ENCODE measurements around the gene LANCL2. TPM values are rescaled to one million over a fixed set of nuclear protein-coding genes. Genes with fewer than 3 reads are reported as not detected.

Gene LANCL2
- total and polyA plus RNA-seq, 9 donors: 16.4 to 20.7 (median 18.4) TPM

DNA sequence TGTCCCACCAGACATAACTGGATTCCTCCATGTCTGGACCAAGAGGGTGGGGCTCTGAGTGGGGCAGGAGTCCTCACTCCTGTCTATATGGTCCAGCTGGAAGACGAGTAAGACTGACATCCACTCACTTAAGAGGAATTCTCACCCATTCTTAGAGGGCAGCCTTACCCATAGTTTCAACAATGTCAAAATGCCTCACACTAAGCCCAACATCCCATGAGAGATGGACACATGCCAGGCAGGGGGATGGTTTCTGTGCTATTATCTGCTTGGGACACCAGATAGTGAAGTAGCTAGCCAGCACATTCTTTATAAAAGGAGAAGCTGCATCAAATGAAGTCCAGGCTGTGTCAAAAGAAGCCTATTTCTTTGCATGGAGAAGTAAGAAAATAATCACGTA is 4.7 kb upstream of the LANCL2 start:
- no peaks in the 10 kb centered on the region for H3K9me3 ChIP-seq (replicated peaks; ENCODE audit: control insufficient read depth, low read depth, low read length)
- no peaks in the 10 kb centered on the region for H3K36me3 ChIP-seq (ENCODE audit: control insufficient read depth, insufficient read depth, low read length)
- WGBS (ENCODE audit: insufficient coverage): no CpG with 5 or more reads among the region's 2 CpGs
- H3K4me3 ChIP-seq (ENCODE audit: low read length): no peak overlapping the region
- H3K27me3 ChIP-seq (ENCODE audit: control insufficient read depth, insufficient read depth, low read length): no peaks in the 10 kb centered on the region
- DNase-seq: no peak
- peaks cover 4% of the 10 kb centered on the region for H3K4me1 ChIP-seq (ENCODE audit: control insufficient read depth, insufficient read depth, low read length)
- H3K27ac ChIP-seq (ENCODE audit: low read length): no peak overlapping the region

DNA sequence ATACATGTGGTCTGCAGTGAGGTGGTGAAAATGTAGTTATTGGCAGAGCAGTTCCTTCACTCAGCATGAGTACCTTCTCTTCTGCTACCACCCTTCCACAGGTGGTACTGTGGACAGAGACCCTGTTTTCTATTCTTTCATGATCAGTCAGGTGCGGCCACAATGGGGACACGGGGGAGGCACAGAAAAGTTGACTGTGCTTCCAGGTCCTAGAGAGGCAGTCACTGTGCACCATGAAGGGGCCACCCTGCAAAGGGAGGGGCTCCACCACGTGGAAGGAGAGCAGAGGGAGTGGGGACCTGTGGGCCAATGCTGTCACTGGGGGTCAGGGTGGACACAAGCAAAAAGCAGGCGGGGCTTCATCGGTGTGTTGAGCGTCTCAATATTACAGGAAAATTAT is 3.6 kb upstream of the LANCL2 start:
- 66% methylated on average over 3 of the region's 6 CpGs for WGBS (ENCODE audit: insufficient coverage)
- Histone ChIP-seq H3K27me3 (ENCODE audit: control insufficient read depth, insufficient read depth, low read length) (no peaks in the 10 kb centered on the region), H3K9me3 (replicated peaks; ENCODE audit: control insufficient read depth, low read depth, low read length) (no peaks in the 10 kb centered on the region), H3K27ac (ENCODE audit: low read length) (no peak overlapping the region), H3K36me3 (ENCODE audit: control insufficient read depth, insufficient read depth, low read length) (no peaks in the 10 kb centered on the region), H3K4me3 (ENCODE audit: low read length) (no peak overlapping the region), H3K4me1 (ENCODE audit: control insufficient read depth, insufficient read depth, low read length) (peaks cover 4% of the 10 kb centered on the region)
- DNase-seq: no peak

DNA sequence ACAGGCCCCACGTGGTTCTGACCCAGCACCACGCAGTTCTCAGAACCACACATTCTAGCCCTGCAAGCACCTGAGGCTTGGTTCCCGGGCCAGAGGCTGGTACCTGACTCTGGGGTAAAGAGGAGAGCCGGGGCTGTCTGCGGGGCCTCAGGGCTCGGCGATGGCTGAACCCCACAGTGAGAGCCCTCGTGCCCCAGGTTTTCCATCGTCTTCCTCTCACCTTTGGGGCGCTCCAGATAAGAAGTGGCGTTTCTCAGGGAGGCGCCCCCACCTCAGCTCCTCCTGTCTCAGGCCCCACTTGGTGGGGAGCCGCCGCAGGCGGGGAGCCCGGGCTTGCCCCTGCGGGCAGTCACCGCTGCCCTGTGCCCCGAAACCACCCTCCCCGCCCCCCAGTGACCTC is 2.2 kb upstream of the LANCL2 start:
- 92% methylated on average over 8 of the region's 20 CpGs for WGBS (ENCODE audit: insufficient coverage)

DNA sequence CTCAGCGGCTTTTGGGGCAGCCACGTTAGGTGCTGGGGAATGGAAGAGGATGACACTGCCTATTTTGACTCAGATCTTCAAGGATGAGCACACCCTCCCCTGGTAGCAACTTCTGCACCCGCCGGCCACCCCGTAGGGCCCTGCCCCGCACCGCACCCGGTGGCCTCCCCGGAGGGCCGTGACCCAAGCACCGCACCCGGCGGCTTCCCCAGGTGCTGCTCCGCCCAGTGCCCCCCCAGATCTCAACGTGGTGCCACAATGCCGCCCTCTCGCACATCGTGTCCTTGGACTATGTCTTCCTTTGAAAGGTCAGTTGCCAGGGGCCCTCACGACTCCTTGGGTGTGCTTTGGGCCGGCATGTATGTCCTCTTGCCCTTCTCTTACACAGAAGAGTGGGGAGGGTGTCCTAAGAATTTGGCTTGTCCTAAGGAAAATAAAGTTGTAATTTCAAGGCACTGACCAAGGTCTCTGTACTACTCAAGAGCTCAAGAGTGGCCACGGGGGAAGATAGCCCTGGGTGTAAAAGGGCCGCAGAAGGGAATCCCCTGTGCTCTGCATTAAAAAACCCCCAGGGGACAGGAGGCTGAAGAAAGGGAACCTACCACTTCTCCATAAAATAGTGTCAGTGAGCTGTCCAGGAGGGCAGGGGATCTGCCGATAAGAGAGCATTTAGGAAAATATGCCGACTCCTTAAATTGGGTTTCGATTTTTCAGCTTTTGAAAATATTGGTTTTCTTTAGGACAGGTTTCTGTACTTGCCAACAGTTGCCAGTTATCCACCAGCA is 1.6 kb upstream of the LANCL2 start:
- 91% methylated on average over 16 of the region's 25 CpGs for WGBS (ENCODE audit: insufficient coverage)
- peaks cover 14% of the 10 kb centered on the region for H3K4me1 ChIP-seq (ENCODE audit: control insufficient read depth, insufficient read depth, low read length)
- no peaks in the 10 kb centered on the region for H3K9me3 ChIP-seq (replicated peaks; ENCODE audit: control insufficient read depth, low read depth, low read length)
- H3K36me3 ChIP-seq (ENCODE audit: control insufficient read depth, insufficient read depth, low read length): peaks cover 2% of the 10 kb centered on the region
- no peak overlapping the region for H3K4me3 ChIP-seq (ENCODE audit: low read length)
- no peaks in the 10 kb centered on the region for H3K27me3 ChIP-seq (ENCODE audit: control insufficient read depth, insufficient read depth, low read length)
- H3K27ac ChIP-seq (ENCODE audit: low read length): no peak overlapping the region
- DNase-seq: no peak

More for the DNA sequence above, 2.2 kb upstream of the LANCL2 start:
- H3K4me3 ChIP-seq (ENCODE audit: low read length): no peak overlapping the region
- peaks cover 14% of the 10 kb centered on the region for H3K4me1 ChIP-seq (ENCODE audit: control insufficient read depth, insufficient read depth, low read length)
- no peak for DNase-seq
- no peaks in the 10 kb centered on the region for H3K27me3 ChIP-seq (ENCODE audit: control insufficient read depth, insufficient read depth, low read length)
- peaks cover 2% of the 10 kb centered on the region for H3K36me3 ChIP-seq (ENCODE audit: control insufficient read depth, insufficient read depth, low read length)
- no peak overlapping the region for H3K27ac ChIP-seq (ENCODE audit: low read length)
- H3K9me3 ChIP-seq (replicated peaks; ENCODE audit: control insufficient read depth, low read depth, low read length): no peaks in the 10 kb centered on the region

DNA sequence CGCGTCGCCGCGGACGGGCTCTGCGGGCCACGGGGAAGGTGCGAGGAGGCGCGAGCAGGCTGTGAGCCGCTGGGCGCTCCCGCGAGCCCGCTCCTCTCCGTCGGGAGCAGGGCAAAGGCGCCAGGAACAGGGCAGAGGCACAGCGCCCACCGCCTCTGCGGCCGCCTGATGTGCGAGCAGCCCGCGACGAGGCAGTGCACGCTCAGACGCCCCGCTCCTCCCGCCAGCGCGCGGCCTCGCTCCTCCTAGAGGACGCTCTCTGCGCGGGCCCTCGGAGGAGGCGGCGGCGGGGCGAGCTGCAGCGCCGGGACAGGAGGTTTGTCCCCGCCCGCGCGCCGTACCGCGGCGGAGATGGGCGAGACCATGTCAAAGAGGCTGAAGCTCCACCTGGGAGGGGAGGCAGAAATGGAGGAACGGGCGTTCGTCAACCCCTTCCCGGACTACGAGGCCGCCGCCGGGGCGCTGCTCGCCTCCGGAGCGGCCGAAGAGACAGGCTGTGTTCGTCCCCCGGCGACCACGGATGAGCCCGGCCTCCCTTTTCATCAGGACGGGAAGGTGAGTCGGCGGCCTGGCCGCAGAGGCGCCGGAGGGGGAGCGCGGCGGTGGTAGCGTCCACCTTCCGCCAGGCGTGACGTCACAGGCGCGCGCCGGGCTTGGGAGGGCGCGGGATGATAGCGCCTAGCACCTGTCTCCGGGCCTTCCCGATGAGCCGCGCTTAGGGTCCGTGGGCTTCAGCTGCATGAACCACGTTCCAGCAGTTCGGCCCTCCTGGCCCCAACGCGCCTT is 731 bp downstream of the LANCL2 start:
- peaks cover 2% of the 10 kb centered on the region for H3K36me3 ChIP-seq (ENCODE audit: control insufficient read depth, insufficient read depth, low read length)
- DNase-seq: peak; percentile 99
- H3K4me1 ChIP-seq (ENCODE audit: control insufficient read depth, insufficient read depth, low read length): peaks cover 14% of the 10 kb centered on the region
- H3K9me3 ChIP-seq (replicated peaks; ENCODE audit: control insufficient read depth, low read depth, low read length): no peaks in the 10 kb centered on the region
- peak overlapping the region; percentile 99 for H3K4me3 ChIP-seq (ENCODE audit: low read length)
- WGBS (ENCODE audit: insufficient coverage): under 1% methylated on average over 101 of the region's 101 CpGs
- H3K27ac ChIP-seq (ENCODE audit: low read length): peak overlapping the region; percentile 98
- H3K27me3 ChIP-seq (ENCODE audit: control insufficient read depth, insufficient read depth, low read length): no peaks in the 10 kb centered on the region

DNA sequence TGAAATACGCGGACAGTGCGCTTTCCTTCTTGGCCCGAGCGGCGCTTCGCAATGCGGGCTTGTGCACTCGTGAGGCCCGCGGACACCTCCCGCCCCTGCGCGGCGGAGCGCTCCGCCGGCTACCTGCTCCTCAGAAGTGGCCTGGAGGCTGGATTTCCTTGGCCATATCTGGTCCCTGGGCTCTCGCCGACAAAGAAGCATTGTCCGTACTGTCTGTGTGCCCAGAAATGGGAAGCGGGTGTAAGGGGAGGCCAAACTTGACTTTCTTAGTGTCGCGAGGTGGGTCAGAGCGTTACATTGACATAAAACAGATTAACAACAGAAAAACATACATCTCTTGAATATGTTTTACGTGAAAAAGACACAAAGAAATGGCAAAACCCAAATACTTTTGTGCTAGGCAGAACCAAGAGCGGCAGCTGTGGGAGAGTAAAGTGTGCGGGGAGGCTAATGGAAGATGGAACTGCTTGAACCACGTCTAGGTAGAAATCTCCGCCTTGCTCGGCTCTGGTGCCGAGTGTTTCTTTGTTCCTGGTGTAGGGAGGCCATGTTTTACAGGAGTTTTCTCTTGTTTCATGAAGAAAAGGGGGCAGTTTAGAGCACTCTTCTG is 1.4 kb downstream of the LANCL2 start:
- H3K4me3 ChIP-seq (ENCODE audit: low read length): peak overlapping the region; percentile 99
- peak; percentile 26 for DNase-seq
- peaks cover 14% of the 10 kb centered on the region for H3K4me1 ChIP-seq (ENCODE audit: control insufficient read depth, insufficient read depth, low read length)
- H3K9me3 ChIP-seq (replicated peaks; ENCODE audit: control insufficient read depth, low read depth, low read length): no peaks in the 10 kb centered on the region
- WGBS (ENCODE audit: insufficient coverage): 0% methylated on average over 24 of the region's 32 CpGs
- H3K36me3 ChIP-seq (ENCODE audit: control insufficient read depth, insufficient read depth, low read length): peaks cover 2% of the 10 kb centered on the region
- H3K27ac ChIP-seq (ENCODE audit: low read length): peak overlapping the region; percentile 98
- no peaks in the 10 kb centered on the region for H3K27me3 ChIP-seq (ENCODE audit: control insufficient read depth, insufficient read depth, low read length)

DNA sequence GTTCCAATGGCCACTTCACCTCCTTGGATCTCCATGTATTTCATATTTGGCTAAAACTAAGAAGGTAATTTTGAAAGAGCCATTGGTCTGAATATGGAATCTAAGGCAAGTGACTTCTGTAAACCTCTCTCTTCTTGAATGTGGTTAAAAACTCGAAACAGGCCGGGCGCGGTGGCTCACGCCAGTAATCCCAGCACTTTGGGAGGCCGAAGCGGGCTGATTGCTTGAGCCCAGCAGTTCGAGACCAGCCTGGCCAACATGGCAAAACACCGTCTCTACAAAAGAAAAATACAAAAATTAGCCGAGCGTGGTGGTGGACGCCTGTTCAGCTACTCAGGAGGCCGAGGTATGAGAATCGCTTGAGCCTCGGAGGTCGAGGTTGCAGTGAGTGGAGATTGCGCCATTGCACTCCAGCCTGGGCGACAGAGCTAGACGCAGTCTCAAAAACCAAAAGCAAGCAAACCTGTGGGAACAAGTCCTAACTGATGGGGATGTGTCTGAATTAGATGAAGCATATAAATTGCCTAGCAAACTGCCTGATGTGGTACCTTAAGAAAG is 2.2 kb downstream of the LANCL2 start:
- Histone ChIP-seq H3K4me3 (ENCODE audit: low read length) (peak overlapping the region; percentile 99), H3K27ac (ENCODE audit: low read length) (peak overlapping the region; percentile 98), H3K9me3 (replicated peaks; ENCODE audit: control insufficient read depth, low read depth, low read length) (no peaks in the 10 kb centered on the region), H3K4me1 (ENCODE audit: control insufficient read depth, insufficient read depth, low read length) (peaks cover 14% of the 10 kb centered on the region), H3K36me3 (ENCODE audit: control insufficient read depth, insufficient read depth, low read length) (peaks cover 2% of the 10 kb centered on the region), H3K27me3 (ENCODE audit: control insufficient read depth, insufficient read depth, low read length) (no peaks in the 10 kb centered on the region)
- 95% methylated on average over 18 of the region's 19 CpGs for WGBS (ENCODE audit: insufficient coverage)
- no peak for DNase-seq

DNA sequence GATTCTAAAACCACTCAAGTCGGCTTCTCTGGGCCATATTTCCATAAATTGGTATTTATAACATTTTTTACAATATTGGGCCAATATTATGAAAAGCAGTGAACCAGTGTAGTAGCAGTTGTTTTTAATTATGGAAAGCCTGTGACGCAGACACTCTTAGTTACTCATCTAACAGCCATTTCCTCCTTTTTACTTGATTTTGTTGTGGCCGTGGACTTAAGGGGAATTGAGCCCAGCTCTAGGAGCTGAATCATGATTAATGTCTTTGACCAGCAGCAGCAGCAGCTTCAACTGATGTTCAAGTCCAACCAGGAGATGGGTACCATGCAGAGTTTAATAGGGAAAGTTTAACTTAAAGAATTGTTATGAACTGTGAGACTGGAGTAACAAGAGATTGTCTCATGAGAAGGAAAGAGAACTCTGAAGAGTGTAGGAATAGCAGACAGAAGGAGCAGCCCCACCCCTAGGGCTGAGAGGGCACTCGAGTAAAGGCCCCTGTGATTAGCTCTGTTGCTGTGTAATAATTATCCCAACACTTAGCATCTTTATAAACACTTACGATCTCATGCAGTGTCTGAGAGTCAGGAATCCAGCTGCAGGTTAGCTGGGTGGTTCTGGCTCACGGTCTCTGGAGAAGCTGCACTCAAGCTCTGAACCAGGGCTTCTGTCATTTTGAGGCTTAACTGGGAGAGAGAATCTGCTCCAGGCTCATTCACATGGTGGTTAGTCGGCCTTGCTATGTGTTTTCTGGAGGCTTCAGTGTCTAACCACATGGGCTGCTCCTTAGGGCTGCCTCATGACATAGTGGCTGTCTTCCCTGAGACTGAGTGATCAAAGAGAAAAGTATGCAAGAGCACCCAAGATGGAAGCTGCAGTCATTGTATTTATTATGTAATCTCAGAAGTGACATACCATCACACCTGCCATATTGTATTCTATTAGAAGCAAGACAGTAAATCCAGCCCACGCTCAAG is 4.6 kb downstream of the LANCL2 start:
- WGBS (ENCODE audit: insufficient coverage): 100% methylated on average over 1 of the region's 8 CpGs
- H3K4me1 ChIP-seq (ENCODE audit: control insufficient read depth, insufficient read depth, low read length): peaks cover 10% of the 10 kb centered on the region
- no peak overlapping the region for H3K27ac ChIP-seq (ENCODE audit: low read length)
- peaks cover 2% of the 10 kb centered on the region for H3K36me3 ChIP-seq (ENCODE audit: control insufficient read depth, insufficient read depth, low read length)
- no peak overlapping the region for H3K4me3 ChIP-seq (ENCODE audit: low read length)
- DNase-seq: no peak
- H3K27me3 ChIP-seq (ENCODE audit: control insufficient read depth, insufficient read depth, low read length): no peaks in the 10 kb centered on the region
- no peaks in the 10 kb centered on the region for H3K9me3 ChIP-seq (replicated peaks; ENCODE audit: control insufficient read depth, low read depth, low read length)

DNA sequence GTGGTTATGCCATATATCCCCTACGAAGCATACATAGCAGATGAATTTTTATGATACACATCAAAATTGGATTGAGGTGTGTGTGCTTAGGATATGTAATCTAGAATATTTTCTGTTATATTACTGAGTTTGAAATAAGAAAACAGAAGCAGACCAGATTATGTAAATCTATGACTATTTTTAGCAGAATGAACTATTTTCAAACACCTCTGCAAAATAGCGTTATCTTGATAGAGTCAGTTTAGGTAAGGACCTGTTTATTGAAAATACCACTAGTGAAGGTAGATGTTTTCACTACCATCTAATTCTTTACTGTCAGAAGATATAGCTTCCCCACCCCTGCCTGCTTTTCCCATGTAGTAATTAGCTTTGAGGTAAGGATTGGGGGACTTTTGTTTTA is 9.1 kb downstream of the LANCL2 start:
- Histone ChIP-seq H3K4me1 (ENCODE audit: control insufficient read depth, insufficient read depth, low read length) (no peaks in the 10 kb centered on the region), H3K4me3 (ENCODE audit: low read length) (no peak overlapping the region), H3K27me3 (ENCODE audit: control insufficient read depth, insufficient read depth, low read length) (no peaks in the 10 kb centered on the region), H3K36me3 (ENCODE audit: control insufficient read depth, insufficient read depth, low read length) (no peaks in the 10 kb centered on the region), H3K9me3 (replicated peaks; ENCODE audit: control insufficient read depth, low read depth, low read length) (no peaks in the 10 kb centered on the region), H3K27ac (ENCODE audit: low read length) (no peak overlapping the region)
- no peak for DNase-seq
- WGBS (ENCODE audit: insufficient coverage): no CpG with 5 or more reads among the region's 2 CpGs

All from muscle of leg (tissue), 11 donors.